Prostate gland (tissue), 2 donors: ENCODE measurements around the gene IRS1.

Experiments
- CTCF ChIP-seq, 4 experiments: fragments of 200-600 bp in 2 of 4; fragments of 450-650 bp in 2 of 4; sonication (generic) in 2 of 4; IDR thresholded peaks; 1 replicate in 3 of 4; 2 replicates in 1 of 4; pipeline ENCODE4 v1.5.1; 2016 to 2019; ENCODE audit warnings: antibody characterized with exemption in 4 of 4, mild to moderate bottlenecking in 2 of 4, moderate library complexity in 2 of 4
- POLR2AphosphoS5 ChIP-seq: sonication (generic); formaldehyde crosslinking; IDR thresholded peaks from one replicate; pipeline ENCODE4 v1.6.1; 2017; ENCODE audit warnings: antibody characterized with exemption

GRCh38 chr2:226829721-226830631, 30.4 kb upstream of the IRS1 start:
- TF ChIP-seq CTCF (IDR thresholded peaks at IDR 0.05) (no peak), POLR2AphosphoS5 (no peak)
